Pancreas (tissue), 10 donors: ENCODE results near the gene LTBP2. TPM values are rescaled to one million over a fixed set of nuclear protein-coding genes. Genes with fewer than 3 reads are reported as not detected.

Experiments used
- ATAC-seq, 4 donors: fragments of 200-7000 bp; cut with Tn5 transposase; one replicate each; pipeline versions ENCODE4 v1.8.0 to v1.9.1; 2020; ENCODE audit warnings: mild to moderate bottlenecking in 4 of 4, moderate library complexity in 4 of 4
- DNase-seq, 6 donors: peaks; one replicate each; pipeline ENCODE4 v3.0.0-alpha.2; 2020
- FAIRE-seq: peaks from 2 replicates; lab custom pipeline; 2012; peaks lifted over from hg19 to GRCh38; lab: Jason Lieb, UNC
- H3K27ac ChIP-seq, 4 donors: fragments of 200-600 bp; sonication (generic); 1 replicate in 3 of 4; 2 replicates in 1 of 4; pipeline versions ENCODE4 v1.5.0 to v1.8.0; 2020
- H3K27me3 ChIP-seq, 4 donors: fragments of 200-600 bp; one replicate each; pipeline ENCODE4 v1.8.0; 2021
- H3K36me3 ChIP-seq, 3 donors: fragments of 200-600 bp; sonication (generic) in 1 of 3; one replicate each; pipeline versions ENCODE4 v1.5.0 to v1.8.0; 2020 to 2021
- H3K4me1 ChIP-seq, 3 donors: fragments of 200-600 bp; one replicate each; pipeline ENCODE4 v1.8.0; 2021
- H3K4me3 ChIP-seq, 4 donors: fragments of 200-600 bp; sonication (generic) in 2 of 4; one replicate each; pipeline versions ENCODE4 v1.5.0 to v1.8.0; 2020 to 2021
- H3K9me3 ChIP-seq, 4 donors: fragments of 200-600 bp; one replicate each; pipeline ENCODE4 v1.8.0; 2021
- CTCF ChIP-seq, 4 donors: fragments of 200-600 bp; sonication (generic) in 3 of 4; IDR thresholded peaks; one replicate each; pipeline versions ENCODE4 v1.5.0 to v1.8.0; 2021; ENCODE audit warnings: antibody characterized with exemption in 4 of 4
- WGBS, 2 donors: extraction: QIAGEN DNeasy Blood & Tissue Kit; methylation state at CpG; one replicate each; pipeline ENCODE4 v1.1.7; 2013; 5-methylcytosine and 5-hydroxymethylcytosine counted together
- intact Hi-C, 3 donors: fragments of 100-400 bp; cut with DNase I; formaldehyde crosslinking; loops; one replicate each; pipeline versions ENCODE4 v1.11.1 to v1.14.2; 2022
- polyA plus RNA-seq, 2 donors: library from polyadenylated mRNA; stranded (reverse); fragments of 200-250 nt; gene quantifications; one replicate each; pipeline ENCODE4 v1.2.3, GENCODE V29; 2013
- total RNA-seq, 6 donors: library from RNA; stranded (reverse); fragmentation: NEBNext Ultra II Directional in 4 of 6; extraction: Animal tissue kit (Norgen Biotek cat#: 25700) in 4 of 6; gene quantifications; one replicate each; pipeline versions ENCODE4 v1.2.1 to v1.2.4, GENCODE V29; 2021 to 2023
- donor health status: healthy with polysubstance abuse.
- donor health status: DM: no; HTN: no; CAD: no; lungs with moderate emphysema.
- donor health status: DM: no; HTN: no; CAD: no.
- donor health status: control.
- donor health status: control.
- donor health status: Bipolar disorder and iron deficiency.
- donor health status: DM: yes; HTN: yes; CAD: no.
- donor health status: DM: no; HTN: no; CAD: no.
- donor health status: DM: no; HTN: no; CAD: no.
- donor health status: DM: yes; HTN: yes; CAD: no.

The LTBP2 gene
- total and polyA plus RNA-seq, 8 donors: 1.8 to 18.1 (median 4.7) TPM

- WGBS, 2 donors: 91 to 97% methylated on average over 5 of the region's 5 CpGs
- peaks cover 0 to 5% (median 0%) of the 10 kb centered on the region in 3 donors for H3K4me1 ChIP-seq
- peak in 1 of 6 donors; percentile 40 for DNase-seq
These were observed 22.7 kb downstream of the LTBP2 start for GRCh38 chr14:74589291-74589879.

GRCh38 chr14:74587363-74587707, 24.7 kb downstream of the LTBP2 start:
- Histone ChIP-seq H3K4me3 (no peak overlapping the region), H3K27me3 (no peaks in the 10 kb centered on the region), H3K36me3 (no peaks in the 10 kb centered on the region), H3K27ac (no peak overlapping the region), H3K9me3 (no peaks in the 10 kb centered on the region), H3K4me1 (peaks cover 0 to 8% (median 5%) of the 10 kb centered on the region in 3 donors)
- ATAC-seq (no peak), FAIRE-seq (no peak), DNase-seq (no peak)
- TF ChIP-seq CTCF (IDR thresholded peaks at IDR 0.05): no peak
- WGBS, 2 donors: 93% methylated on average over 10 of the region's 10 CpGs
- intact Hi-C loops: no loop called here

More at GRCh38 chr14:74589291-74589879, 22.7 kb downstream of the LTBP2 start:
- intact Hi-C loops: no loop called here
- Histone ChIP-seq H3K9me3 (no peaks in the 10 kb centered on the region), H3K27ac (no peak overlapping the region), H3K4me3 (no peak overlapping the region), H3K27me3 (no peaks in the 10 kb centered on the region), H3K36me3 (no peaks in the 10 kb centered on the region)
- TF ChIP-seq CTCF (IDR thresholded peaks at IDR 0.05): no peak
- ATAC-seq: no peak
- FAIRE-seq: no peak

- TF ChIP-seq CTCF (IDR thresholded peaks at IDR 0.05): no peak
- 86 to 94% methylated on average over 18 of the region's 18 CpGs for WGBS, 2 donors
- H3K9me3 ChIP-seq: no peaks in the 10 kb centered on the region
- no peaks in the 10 kb centered on the region for H3K27me3 ChIP-seq
- H3K27ac ChIP-seq: no peak overlapping the region
- H3K4me1 ChIP-seq: peaks cover 0 to 8% (median 5%) of the 10 kb centered on the region in 3 donors
- DNase-seq: no peak
- no peak for FAIRE-seq
- ATAC-seq: no peak
- H3K4me3 ChIP-seq: no peak overlapping the region
- H3K36me3 ChIP-seq: no peaks in the 10 kb centered on the region
- intact Hi-C loops: no loop called here
These were observed 25.2 kb downstream of the LTBP2 start for GRCh38 chr14:74586681-74587362.

- intact Hi-C loops: no loop called here
- Histone ChIP-seq H3K27me3 (no peaks in the 10 kb centered on the region), H3K27ac (no peak overlapping the region), H3K4me3 (no peak overlapping the region), H3K36me3 (no peaks in the 10 kb centered on the region), H3K9me3 (no peaks in the 10 kb centered on the region), H3K4me1 (peaks cover 0 to 8% (median 5%) of the 10 kb centered on the region in 3 donors)
- TF ChIP-seq CTCF (IDR thresholded peaks at IDR 0.05): no peak
- WGBS, 2 donors: 94 to 95% methylated on average over 33 of the region's 33 CpGs
- peak in 2 of 6 donors; percentile 47 to 51 for DNase-seq
- no peak for ATAC-seq
- no peak for FAIRE-seq
These were observed 26.4 kb downstream of the LTBP2 start for GRCh38 chr14:74585406-74586335.
